Measurements from ENCODE around the gene NBEAL2.

DNA sequence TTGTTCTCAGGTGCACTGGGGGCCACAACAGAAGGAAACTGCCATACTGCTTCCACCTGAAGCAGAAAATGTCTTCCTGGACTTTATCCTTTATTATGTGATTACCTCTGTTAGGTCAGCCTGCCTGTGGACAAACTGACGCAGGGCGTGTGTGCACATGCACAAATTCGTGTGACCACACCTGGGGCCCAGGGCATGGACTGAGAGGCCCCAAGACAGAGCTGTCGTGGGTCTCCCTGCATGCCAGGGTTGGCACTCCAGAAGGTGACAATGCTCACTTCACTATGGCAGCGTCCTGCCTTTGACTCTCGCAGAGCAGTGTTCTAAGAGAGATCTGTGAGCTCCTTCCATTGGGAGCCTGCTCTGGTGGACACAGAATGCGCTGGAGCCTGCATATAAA, 37.4 kb upstream of the NBEAL2 start:
- TF ChIP-seq EZH2phosphoT487 (IDR thresholded peaks at IDR 0.05; ENCODE audit: low read depth, severe bottlenecking, unreplicated experiment) = no peak
- TF ChIP-seq, protein P1, sequence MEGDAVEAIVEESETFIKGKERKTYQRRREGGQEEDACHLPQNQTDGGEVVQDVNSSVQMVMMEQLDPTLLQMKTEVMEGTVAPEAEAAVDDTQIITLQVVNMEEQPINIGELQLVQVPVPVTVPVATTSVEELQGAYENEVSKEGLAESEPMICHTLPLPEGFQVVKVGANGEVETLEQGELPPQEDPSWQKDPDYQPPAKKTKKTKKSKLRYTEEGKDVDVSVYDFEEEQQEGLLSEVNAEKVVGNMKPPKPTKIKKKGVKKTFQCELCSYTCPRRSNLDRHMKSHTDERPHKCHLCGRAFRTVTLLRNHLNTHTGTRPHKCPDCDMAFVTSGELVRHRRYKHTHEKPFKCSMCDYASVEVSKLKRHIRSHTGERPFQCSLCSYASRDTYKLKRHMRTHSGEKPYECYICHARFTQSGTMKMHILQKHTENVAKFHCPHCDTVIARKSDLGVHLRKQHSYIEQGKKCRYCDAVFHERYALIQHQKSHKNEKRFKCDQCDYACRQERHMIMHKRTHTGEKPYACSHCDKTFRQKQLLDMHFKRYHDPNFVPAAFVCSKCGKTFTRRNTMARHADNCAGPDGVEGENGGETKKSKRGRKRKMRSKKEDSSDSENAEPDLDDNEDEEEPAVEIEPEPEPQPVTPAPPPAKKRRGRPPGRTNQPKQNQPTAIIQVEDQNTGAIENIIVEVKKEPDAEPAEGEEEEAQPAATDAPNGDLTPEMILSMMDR (IDR thresholded peaks at IDR 0.05; ENCODE audit: poor library complexity) = no peak

Measured in hepatocyte (in vitro differentiated cells).